ENCODE data around the gene JMY.

Gene JMY

GRCh38 chr5:79295029-79295428, 59.1 kb downstream of the JMY start:
- no peak for DNase-seq

GRCh38 chr5:79297661-79298060, 61.7 kb downstream of the JMY start:
- DNase-seq: no peak

DNA sequence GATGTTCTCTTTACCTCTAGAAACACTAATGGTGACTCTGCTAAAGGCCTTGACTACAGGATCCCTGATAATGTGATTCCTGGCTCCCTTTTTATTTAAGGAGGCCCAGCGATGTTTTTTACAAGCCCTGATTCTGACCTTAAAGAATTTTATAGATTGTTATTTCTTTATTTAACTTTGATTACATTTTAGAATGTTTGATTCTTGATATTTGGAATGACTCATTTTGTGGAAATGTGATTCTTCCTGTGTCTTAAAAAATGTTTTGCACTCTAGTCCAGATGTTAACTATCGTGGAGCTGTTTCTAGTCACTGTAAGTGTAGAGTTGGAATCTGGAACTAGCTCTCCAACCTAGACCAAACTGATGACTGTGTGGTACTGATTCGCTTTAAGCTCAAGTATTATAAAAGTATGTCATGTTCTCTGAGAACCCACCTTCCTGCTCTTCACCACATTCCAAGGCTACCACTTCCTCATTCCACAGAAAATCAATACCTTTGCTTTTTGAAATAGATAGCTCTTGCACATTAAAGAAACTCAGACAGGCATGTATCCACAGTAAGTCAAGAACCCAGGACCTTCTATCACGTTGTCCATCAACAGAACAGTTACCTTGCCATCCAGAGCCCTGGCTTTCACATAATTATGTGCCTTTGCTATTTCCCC, 65.2 kb downstream of the JMY start:
- no peak for DNase-seq

DNA sequence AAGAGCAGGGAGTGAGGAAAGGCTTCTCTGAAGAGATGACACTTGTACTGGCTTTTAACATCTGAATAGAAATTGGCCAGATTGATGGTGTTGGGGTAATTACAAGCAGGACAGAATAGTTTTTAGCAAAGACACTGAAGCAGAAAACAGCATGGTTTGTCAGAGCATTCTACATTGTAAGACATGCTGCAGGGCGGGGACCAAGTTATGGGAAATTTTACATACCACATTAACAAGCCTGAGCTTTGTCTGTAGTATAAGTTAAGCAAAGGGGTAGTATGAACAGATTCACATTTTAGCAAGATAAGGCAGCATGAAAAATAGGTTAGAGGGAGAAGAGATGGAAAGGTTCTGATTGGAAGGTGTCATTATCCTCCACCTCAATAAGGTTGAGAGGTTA, 66.5 kb downstream of the JMY start:
- no peak for DNase-seq

GRCh38 chr5:79305706-79306105, 69.8 kb downstream of the JMY start:
- no peak for DNase-seq

GRCh38 chr5:79318935-79319614, 83.1 kb downstream of the JMY start:
- DNase-seq: no peak

GRCh38 chr5:79329453-79329852, 93.5 kb downstream of the JMY start:
- no peak for DNase-seq

DNA sequence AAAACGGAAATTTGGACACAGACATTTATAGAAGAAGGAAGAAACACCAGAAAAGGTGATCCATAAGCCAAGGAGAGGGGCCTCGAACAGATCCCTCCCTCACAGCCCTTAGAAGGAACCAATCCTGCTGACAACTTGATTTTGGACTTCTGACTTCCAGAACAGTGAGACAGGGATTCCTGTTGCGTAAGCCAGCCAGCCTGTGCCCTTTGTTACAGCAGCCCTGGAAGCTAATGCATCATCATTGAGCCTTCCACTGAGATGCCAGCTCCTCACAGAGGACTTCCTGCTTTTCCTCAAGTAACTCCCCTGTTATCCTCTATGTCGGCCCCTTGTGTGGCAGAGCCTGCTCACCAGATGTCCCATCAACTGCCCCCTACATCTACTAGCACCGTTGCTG, 94.1 kb downstream of the JMY start:
- DNase-seq: no peak

- DNase-seq: no peak
Measured at GRCh38 chr5:79333852-79334557, 98.1 kb downstream of the JMY start.

- no peak for DNase-seq
Measured at GRCh38 chr5:79346420-79346824, 110.5 kb downstream of the JMY start.

DNA sequence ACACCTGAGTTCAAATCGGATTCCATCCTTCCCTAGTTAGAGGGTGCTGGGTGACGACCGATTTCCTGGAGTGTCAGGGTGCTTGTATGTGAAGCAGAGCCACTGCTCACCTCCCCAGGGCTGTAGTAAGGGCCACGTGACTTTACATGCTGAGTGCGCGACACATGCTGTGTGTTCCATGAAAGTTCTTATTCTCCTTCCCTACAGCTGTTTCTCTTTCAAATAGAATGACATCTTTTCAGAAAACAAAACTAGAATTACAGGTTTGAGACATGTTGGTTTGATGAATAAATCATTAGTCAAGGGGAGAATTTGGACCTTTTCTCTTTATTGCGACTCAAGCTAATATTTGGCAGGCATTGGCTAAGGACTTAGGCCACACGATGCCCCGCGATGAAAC, 113.1 kb downstream of the JMY start:
- DNase-seq: no peak

DNA sequence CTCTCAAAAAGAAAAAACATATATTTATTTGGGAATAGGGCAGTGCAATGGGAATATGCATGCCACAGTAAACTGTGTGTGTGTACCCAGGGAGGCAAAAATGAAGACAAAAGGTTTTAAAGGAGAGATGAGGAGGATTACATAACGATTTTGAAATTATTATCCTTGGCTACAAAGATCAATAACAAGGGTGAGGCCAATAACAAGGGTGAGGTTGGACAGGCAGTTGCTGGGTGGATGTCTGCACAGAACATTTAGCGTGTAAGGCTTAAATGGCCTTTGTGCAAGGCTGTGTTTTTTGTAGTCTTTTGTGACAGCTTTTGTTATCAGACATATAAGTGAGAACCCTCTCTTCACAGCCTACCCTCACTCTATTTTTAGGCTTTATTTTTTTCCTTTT, 114.0 kb downstream of the JMY start:
- no peak for DNase-seq

DNA sequence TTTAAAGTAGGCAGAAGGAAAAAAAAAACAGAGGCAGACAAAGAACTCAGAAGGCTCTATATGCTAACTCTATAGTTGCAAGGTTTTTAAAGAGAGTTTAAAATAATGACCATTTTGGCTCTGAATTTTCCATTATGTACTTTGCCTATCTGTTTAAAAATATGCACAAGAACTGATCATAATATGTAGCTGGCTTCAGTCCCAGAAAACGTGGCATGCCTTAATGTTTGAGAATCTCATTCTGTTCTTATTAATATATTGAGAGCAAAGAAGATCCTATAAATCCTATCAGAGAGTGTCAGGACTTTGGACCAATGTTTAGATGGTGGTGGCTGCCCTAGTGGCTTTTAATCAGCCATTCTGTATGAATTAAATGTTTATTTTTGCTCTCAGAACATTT, 121.5 kb downstream of the JMY start:
- no peak for DNase-seq

Measured in activated CD4-positive, alpha-beta T cell treated with anti-CD3 and anti-CD28 coated beads, Interleukin-2, amount 50 U/mL, for 48 hours (primary cell).